Fibroblast of pulmonary artery (primary cell): Measurements from ENCODE around the gene KRT5.

ENCODE experiments used
- DNase-seq: peaks from one replicate; pipeline ENCODE4 v3.0.0-alpha.2; 2010; ENCODE audit warnings: low read depth
- H3K4me3 ChIP-seq: replicated peaks from 2 replicates; pipeline ENCODE4 v1.5.1; 2011; ENCODE audit warnings: low read depth, mild to moderate bottlenecking, control low read depth, low read length, moderate library complexity
- TF ChIP-seq, protein P1 (sequence below): IDR thresholded peaks from 2 replicates; pipeline ENCODE4 v1.5.1; 2011; ENCODE audit warnings: mild to moderate bottlenecking, control low read depth, low read length, inconsistent platforms; ENCODE audit errors: missing control alignments

KRT5 gene

DNA sequence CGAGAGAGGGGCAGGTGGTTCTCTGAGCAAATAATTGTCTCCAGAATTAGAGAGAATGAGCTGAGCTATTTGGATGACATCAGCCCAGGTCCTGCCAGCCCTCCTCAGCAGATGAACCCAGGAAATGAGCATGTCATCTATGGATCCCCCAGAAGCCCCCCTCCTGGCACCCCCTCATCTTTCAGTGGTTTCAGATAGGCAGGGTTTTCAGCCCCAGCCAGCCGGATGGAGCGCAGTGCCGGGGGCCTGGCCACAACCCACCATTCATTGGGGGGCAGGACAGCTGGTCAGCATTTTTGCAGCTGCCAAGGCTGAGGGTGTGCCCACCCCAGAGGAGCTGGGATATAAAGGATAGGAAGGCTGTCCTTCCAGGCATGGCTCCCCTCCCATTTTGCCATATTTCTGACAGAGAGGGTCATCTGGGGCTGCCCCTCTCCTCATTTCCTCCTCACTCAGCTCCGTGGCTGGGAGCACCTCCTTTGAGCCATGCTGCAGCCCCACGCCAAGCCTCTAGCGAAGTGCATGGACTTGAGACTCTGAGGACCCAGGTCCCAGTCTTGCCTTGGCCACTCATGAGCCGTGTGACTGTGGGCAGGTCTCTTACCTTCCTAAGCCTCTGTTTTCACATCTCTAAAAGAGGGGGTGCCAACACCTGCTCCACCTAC is 38.7 kb upstream of the KRT5 start:
- no peak for DNase-seq
- H3K4me3 ChIP-seq: no peak overlapping the region
- TF ChIP-seq, protein P1, sequence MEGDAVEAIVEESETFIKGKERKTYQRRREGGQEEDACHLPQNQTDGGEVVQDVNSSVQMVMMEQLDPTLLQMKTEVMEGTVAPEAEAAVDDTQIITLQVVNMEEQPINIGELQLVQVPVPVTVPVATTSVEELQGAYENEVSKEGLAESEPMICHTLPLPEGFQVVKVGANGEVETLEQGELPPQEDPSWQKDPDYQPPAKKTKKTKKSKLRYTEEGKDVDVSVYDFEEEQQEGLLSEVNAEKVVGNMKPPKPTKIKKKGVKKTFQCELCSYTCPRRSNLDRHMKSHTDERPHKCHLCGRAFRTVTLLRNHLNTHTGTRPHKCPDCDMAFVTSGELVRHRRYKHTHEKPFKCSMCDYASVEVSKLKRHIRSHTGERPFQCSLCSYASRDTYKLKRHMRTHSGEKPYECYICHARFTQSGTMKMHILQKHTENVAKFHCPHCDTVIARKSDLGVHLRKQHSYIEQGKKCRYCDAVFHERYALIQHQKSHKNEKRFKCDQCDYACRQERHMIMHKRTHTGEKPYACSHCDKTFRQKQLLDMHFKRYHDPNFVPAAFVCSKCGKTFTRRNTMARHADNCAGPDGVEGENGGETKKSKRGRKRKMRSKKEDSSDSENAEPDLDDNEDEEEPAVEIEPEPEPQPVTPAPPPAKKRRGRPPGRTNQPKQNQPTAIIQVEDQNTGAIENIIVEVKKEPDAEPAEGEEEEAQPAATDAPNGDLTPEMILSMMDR: no peak

DNA sequence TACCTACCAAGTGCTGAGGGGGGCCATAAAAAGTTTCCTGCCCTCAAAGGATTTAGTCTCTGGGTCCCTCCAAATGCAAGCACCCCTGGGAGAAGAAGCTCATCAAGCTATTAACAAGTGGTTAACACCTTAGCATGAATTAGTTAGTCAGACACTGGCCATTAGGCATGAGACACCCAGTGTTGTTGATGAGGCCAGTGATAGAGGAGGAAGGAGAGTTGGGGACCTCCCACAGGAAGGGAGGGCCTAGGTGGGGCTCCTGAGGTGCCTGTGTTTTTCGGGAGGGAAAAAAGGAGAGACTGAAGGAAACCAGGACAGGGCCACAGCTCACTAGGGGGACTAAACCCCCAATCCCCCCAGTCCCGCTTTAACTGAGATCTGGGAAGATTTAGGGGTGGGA is 37.3 kb upstream of the KRT5 start:
- H3K4me3 ChIP-seq: no peak overlapping the region
- TF ChIP-seq, protein P1: no peak
- no peak for DNase-seq

DNA sequence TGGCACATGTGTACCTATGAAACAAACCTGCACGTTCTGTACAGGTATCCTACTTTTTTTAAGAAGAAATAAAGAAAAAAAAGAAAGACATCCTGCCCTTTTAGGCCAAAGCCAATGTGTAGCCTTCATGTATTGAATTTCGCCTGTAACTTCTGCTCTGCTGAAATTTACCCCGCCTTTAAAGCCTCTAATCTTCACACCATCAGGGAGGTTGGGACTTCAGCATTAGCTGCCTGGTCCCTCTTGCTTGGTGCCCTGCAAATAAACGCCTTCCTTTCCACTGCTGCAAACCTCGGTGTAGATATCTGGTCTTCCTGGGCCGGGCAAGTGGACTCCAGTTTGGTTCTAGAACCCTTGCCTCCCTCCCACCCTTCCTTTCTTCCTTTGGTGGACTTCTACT is 35.4 kb upstream of the KRT5 start:
- no peak overlapping the region for H3K4me3 ChIP-seq
- no peak for DNase-seq
- TF ChIP-seq, protein P1: no peak

DNA sequence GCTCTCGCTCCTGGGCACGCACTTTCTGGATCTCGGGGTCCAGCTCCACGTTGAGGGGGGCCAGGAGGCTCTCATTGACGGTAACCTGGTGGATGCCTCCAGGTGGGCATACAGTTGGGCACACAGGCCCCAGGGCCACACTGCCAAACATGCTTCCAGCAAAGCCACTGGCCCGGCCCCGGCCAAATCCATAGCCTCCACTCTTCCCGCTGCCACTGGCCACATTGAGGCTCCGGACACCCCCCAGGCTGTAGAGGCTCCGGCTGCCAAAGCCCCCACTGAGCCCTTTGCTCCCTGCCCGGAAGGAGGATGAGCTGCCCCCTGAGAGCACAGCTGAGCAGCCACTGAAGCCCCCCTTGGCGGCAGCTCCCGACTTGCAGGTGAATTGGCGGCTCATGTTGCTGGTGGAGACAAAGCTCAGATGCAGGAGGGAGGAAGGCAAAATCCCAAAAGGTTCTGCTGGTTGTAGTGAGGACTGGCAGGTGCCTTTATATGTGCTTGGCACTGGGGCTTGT is 32.5 kb upstream of the KRT5 start, which contains the start of gene KRT71:
TSS of gene KRT71 (minus strand) at position 465 of the 515 bp plus-strand sequence. CDS start at position 397, 68 bp downstream.
- TF ChIP-seq, protein P1: no peak
- no peak for DNase-seq
- no peak within 1 kb of the TSS for H3K4me3 ChIP-seq

DNA sequence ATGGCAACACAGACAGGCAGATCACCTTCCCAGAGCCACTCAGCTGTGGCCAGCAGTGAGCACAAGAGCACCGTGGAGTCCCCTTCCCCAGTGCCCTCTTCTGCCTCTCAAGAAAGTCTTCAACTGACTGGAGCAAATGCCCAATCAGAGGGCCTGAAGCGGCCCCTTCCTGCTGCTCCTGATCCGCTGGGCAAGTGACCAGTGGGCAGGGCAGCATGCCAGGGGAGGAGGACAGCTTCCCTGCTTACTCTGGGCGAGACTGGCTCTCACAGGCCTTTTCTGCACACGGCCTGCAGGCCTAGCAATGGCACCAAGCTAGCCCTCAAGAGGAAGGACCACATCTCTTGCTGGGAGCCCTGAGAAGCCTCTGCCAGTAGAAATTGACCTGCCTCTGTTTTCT is 31.9 kb upstream of the KRT5 start:
- TF ChIP-seq, protein P1: no peak
- H3K4me3 ChIP-seq: no peak overlapping the region
- DNase-seq: no peak

DNA sequence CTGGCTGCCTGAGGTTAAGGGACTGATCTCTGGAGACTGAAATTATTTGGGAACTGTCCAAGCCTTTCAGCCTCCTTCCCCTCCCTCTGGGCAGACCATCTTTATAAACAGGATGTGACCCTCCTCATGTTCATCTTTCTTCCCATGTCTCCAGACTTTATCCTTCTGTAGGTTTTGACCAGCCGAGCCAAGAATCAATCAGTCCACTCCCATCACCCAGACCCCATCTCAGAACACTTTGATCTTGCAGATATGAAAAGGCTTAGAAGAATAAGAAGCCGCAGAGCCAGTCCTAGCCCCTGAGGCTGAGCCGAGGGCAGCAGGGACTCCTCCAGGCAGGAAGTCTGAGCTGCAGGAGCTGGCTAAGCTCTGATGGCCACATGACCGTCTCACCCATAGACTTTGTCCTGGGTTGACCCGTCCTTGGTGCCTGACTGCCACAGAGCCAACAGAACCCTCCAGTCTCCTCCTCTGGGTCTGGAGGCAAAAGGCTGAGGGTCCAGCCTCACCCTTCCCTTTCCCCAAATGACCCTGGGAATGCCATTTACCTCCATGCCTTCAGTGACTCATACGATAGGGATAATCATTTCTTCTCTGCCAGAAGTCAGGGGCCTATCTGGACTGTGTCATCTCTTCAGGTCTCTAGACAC is 31.1 kb upstream of the KRT5 start:
- no peak overlapping the region for H3K4me3 ChIP-seq

More for the DNA sequence above, 31.1 kb upstream of the KRT5 start:
- DNase-seq: no peak
- TF ChIP-seq, protein P1: no peak
